HG03571 (cell line): ENCODE measurements around the gene PGM1.
"Not testable (repeated sequence)": the region's sequence is repeated elsewhere in the genome, so short reads cannot be mapped to it uniquely, and the experiment has no call there.

Experiments
- ATAC-seq: cut with Tn5 transposase; IDR thresholded peaks from one replicate; pipeline ENCODE4 v1.9.1; 2021; ENCODE audit not compliant: unreplicated experiment

PGM1 gene

GRCh38 chr1:63593303-63593885, at the start of gene PGM1:
PGM1 (plus strand) TSS chr1:63593411; CDS start chr1:63593489, 78 bp downstream.
- peak; percentile 77 for ATAC-seq

DNA sequence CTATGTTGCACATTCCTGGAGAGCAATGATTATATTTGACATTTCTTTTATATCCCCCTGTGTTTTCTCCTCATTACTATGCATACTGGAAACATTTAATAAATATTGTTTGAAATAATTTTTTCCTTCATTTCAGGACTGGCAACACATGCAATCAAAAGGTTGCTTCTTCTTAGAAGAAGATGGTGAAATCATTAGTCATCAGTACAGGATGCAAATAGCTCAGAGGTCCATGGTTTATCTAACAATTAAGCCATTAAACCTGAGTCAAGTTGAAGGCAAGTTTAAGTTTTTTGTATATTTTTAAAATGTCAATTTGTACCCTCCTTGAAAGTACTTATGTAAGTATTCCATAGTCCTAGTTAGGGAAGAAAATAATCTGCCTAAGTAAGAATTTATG, 47.4 kb upstream of the PGM1 start:
- no peak for ATAC-seq

DNA sequence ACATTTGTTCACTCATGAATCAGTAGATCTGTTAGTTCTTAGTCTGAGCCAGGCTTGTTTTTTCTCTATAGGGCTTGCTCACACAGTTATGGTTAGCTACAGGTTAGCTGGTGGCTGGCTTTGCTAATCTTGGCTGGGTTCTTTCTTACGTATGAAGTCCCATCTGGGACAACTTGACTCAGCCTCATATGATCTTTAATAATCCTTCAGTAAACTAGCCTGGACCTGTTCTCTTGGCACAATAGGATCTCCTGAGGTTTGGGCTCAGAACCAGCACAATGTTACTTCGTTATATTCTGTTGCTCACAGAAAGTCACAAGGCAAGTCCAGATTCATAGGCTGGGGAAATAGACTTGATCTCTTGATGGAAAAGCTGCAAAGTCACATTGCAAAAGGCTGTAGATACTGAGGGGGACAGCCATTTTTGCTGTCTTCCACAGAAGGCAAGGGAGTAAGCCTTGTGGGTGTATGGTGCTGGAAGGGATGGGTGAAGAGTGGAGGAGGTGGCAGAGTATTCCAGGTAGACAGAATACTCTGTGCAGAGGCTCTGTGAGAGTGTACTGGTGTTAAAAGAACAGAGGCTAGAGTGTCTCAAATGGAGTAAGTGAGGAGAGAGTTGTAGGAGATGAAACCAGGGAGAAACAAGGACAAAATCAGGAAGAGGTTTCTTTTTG, 45.5 kb upstream of the PGM1 start:
- no peak for ATAC-seq

- no peak for ATAC-seq
Observed at GRCh38 chr1:63548303-63548702, 44.9 kb upstream of the PGM1 start.

GRCh38 chr1:63548877-63549276, 44.3 kb upstream of the PGM1 start:
- ATAC-seq, result no peak

DNA sequence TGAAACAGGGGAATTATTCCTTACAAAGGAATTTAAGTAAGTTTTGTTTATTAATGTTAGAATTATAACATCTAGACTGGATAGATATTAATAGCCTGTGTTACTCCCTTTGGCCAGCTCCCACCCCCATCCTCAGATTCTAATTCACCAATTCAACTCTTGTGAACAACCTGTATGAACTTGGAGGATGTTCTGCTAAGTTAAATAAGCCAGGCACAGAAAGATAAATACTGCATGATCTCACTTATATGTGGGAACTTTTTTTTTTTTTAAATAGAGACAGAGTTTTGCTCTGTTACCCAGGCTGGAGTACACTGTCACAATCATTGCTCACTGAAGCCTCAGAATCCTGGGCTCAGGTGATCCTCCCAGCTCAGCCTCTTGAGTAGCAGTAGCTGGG, 37.7 kb upstream of the PGM1 start:
- ATAC-seq, result no peak

GRCh38 chr1:63557365-63557987, 35.7 kb upstream of the PGM1 start:
- no peak for ATAC-seq

- ATAC-seq, result no peak
Observed at GRCh38 chr1:63559357-63559756, 33.9 kb upstream of the PGM1 start.

- peak; percentile 52 for ATAC-seq
Observed at GRCh38 chr1:63563745-63564144, 29.5 kb upstream of the PGM1 start.

DNA sequence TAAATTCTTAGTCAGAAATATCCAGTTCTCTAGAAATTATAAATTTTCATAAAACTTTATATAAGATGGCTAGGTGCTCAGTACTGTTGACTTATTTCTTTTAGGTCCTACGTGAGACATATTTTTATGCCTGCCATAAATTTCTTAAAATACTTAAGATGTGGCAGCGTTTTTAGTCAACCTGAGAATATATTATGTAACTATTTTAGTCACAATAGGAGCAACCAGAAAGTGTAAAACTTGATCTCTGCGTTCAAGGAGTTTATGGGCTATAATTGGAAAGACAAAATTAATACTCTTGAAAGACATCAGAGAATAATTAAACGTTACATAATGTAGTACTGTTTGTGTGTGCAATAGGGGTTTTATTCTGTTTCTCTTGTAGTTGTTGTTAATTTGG, 24.1 kb upstream of the PGM1 start:
- no peak for ATAC-seq

DNA sequence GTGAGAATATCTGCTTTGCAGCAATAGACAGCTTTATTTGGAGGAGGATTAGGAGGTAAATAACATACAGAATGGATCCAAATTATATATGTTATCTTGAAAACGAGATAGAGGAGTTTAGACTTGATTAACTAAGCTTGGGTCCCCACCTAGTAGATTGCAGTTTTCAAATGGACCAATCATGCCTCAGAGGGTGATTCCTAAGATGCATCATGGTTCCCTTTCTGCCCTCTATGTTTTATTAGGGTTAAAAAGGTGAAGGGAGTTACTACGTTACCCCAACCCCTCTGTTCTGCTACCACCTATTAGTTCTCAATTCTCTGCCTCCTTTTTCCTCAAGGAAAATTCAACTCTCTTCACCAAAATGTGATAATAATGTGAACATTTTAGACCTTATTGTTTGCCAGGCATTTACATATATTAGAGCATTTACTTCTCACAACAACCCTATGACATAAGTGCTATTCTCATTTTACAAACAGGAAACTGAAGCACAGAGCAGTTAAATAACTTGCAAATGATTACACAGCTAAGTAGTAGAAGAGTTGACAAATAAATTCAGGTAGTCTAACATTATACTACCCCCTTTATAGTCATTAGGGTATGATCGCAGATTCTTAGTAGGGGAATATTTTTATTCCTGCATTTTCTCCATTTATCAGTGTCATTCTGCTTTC, 23.4 kb upstream of the PGM1 start:
- ATAC-seq, result no peak

DNA sequence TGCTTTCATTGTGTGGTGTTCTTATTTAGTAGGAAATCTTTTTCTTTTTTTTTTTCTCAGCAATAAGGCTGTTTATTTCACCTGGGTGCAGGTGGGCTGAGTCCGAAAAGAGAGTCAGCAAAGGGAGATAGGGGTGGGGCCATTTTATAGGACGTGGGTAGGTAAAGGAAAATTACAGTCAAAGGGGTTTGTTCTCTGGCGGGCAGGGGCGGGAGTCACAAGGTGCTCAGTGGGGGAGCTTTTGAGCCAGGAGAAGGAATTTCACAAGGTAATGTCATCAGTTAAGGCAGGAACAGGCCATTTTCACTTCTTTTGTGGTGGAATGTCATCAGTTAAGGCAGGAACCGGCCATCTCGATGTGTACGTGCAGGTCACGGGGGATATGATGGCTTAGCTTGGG, 20.5 kb upstream of the PGM1 start:
- not testable (repeated sequence) for ATAC-seq

- not testable (repeated sequence) for ATAC-seq
Observed at GRCh38 chr1:63574203-63574796, 18.9 kb upstream of the PGM1 start.

GRCh38 chr1:63575340-63575826, 17.8 kb upstream of the PGM1 start:
- no peak for ATAC-seq

- not testable (repeated sequence) for ATAC-seq
Observed at GRCh38 chr1:63586326-63586725, 6.9 kb upstream of the PGM1 start.

DNA sequence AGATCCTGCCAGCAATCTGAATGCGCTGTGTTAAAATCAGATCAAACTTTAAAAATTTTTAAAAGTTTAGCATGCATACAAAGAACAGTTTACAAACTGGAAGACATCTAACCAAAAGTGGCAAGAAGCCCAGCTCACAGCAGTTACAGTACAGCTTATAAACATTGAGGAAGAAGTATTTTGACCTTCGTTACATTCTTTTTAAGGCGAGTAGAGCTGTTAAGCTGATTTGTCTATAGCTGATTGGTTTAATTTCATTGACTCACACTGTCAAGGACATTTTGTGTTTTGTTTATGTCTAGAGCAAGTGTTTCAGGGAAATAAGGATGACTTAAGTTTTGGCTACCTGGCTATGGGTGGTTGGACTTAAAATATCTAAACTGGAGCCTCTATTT, 3.0 kb upstream of the PGM1 start:
- ATAC-seq, result no peak

DNA sequence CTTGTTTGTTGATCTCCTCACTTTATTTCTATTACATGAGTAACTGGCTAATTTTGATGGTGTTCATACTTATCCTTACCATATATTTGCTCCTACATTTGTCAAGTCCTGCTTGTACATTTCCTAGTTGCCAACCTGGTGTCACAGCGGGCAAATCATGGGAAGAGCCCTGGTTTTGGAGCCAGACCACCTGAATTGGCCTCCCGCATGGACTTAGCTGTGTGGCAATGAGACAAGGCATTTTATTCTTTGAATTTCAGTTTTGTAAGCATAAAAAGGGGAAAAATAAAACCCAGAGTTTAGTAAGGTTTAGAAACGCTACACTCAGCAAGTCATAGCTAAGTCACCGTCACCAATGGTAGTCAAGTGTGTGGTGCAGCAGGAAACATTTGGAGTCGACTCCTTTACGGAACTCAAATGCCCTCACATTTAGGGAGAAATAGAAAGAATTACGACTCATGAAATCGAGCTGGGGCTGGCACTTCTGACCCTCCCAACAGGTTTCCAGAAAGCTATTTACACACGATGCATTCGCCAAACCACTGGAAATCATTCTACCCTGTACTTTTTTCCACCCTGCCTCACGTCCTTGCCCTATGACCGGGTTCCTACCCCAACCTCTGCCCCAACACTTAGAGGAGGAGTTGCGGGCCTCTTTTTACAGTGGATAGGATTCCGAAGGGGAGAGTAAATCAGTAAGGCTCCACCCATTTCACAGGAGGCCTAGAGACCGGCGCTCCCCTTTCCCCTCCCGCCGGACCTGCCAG, 492 bp upstream of the PGM1 start:
- ATAC-seq, result no peak

- ATAC-seq, result peak; percentile 55
Observed at GRCh38 chr1:63593886-63594605, 835 bp downstream of the PGM1 start.

DNA sequence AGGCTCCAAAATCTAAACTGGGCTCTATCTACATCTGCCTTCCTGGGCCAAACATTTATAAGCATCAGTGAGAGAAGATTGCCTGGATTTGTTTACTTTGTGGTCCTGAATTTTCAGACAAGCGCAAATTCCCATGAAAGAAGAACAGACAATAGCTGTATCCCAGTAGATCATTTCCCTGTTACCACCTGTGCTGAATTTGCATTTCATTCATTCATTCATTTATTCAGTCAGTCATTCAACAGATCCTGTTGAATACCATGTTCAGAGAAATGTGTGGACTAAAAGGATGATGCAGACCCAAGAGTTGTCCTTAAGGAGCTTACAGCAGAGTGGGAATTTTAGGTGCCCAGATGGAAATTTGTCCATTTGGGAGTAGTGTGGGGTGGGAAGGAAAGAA, 2.2 kb downstream of the PGM1 start:
- no peak for ATAC-seq

DNA sequence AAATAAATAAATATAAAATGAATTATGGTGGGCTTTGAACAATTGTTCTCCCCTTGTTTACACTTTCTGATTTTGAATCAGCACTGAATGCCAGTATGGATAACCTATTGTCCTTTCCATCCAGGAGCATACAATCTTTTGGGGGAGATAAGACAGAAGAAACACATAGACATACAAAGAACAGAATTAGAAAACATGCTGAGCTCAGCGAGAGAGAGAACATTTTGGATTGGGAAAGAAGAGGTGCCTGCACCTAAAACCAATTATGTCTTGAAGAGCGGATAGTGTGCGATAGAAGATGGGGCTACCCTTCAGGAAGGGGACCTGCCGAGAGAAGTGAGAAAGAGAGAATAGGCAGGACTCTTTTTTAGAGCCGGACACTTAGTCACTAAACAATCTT, 6.6 kb downstream of the PGM1 start:
- ATAC-seq, result no peak
